SU-DHL-6 (cell line): ENCODE data around the gene PGAP6.
"Not testable (repeated sequence)": the region's sequence is repeated elsewhere in the genome, so short reads cannot be mapped to it uniquely, and the experiment has no call there.

ENCODE experiments used
- EZH2phosphoT487 ChIP-seq: fragments of 200-600 bp; sonication (generic), shearing (Covaris generic); conservative IDR thresholded peaks from 2 replicates; pipeline ENCODE4 v1.6.1; 2018; ENCODE audit warnings: mild to moderate bottlenecking, antibody characterized with exemption, low read length, moderate library complexity, mixed read lengths
- TF ChIP-seq, protein P1 (sequence below): fragments of 200-600 bp; sonication (generic); IDR thresholded peaks from one replicate; pipeline ENCODE4 v1.5.1; 2017; ENCODE audit warnings: antibody characterized with exemption, mild to moderate bottlenecking, low read length, moderate library complexity; ENCODE audit not compliant: insufficient read depth, poor library complexity, severe bottlenecking

DNA sequence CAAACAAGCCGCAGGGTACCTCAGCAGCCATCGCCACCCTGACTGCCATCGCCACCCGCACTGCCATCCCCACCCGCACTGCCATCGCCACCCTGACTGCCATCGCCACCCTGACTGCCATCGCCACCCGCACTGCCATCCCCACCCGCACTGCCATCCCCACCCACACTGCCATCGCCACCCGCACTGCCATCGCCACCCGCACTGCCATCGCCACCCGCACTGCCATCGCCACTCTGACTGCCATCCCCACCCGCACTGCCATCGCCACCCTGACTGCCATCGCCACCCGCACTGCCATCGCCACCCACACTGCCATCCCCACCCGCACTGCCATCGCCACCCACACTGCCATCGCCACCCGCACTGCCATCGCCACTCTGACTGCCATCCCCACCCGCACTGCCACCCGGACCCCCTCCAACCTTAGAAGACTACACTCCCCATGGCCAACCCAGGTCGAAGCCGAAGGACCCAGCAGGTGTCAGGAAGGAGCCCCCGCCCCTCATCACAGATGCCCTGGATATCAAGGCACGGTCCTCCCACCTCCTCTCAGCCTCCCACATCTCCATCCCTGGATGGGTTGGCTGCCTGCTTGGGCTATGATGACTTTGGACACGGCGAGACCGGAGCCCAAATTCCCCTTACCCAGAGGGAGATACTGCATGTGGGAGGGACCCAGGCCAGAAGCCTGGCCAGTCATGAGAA lies 3.5 kb downstream of the PGAP6 start:
- TF ChIP-seq, protein P1, sequence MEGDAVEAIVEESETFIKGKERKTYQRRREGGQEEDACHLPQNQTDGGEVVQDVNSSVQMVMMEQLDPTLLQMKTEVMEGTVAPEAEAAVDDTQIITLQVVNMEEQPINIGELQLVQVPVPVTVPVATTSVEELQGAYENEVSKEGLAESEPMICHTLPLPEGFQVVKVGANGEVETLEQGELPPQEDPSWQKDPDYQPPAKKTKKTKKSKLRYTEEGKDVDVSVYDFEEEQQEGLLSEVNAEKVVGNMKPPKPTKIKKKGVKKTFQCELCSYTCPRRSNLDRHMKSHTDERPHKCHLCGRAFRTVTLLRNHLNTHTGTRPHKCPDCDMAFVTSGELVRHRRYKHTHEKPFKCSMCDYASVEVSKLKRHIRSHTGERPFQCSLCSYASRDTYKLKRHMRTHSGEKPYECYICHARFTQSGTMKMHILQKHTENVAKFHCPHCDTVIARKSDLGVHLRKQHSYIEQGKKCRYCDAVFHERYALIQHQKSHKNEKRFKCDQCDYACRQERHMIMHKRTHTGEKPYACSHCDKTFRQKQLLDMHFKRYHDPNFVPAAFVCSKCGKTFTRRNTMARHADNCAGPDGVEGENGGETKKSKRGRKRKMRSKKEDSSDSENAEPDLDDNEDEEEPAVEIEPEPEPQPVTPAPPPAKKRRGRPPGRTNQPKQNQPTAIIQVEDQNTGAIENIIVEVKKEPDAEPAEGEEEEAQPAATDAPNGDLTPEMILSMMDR, result not testable (repeated sequence)
- not testable (repeated sequence) for TF ChIP-seq EZH2phosphoT487
